Body of pancreas (tissue), 4 donors: ENCODE data around the gene STAMBP. TPM values are rescaled to one million over a fixed set of nuclear protein-coding genes. Genes with fewer than 3 reads are reported as not detected.

Source experiments
- ATAC-seq: fragments of 150-250 bp; one replicate; pipeline ENCODE4 v1.9.1; 2016
- DNase-seq, 4 donors: peaks; one replicate each; pipeline ENCODE4 v3.0.0-alpha.2; 2019
- H3K27ac ChIP-seq, 4 donors: fragments of 200-600 bp; sonication (generic); 1 replicate in 3 of 4; 2 replicates in 1 of 4; pipeline versions ENCODE4 v1.5.1 to v1.6.1; 2016 to 2019; ENCODE audit warnings: mild to moderate bottlenecking in 1 of 4, mixed read lengths in 1 of 4, moderate library complexity in 1 of 4
- H3K27me3 ChIP-seq, 2 donors: fragments of 200-600 bp; sonication (generic); one replicate each; pipeline ENCODE4 v1.6.0; 2016; ENCODE audit warnings: mild to moderate bottlenecking in 1 of 2
- H3K36me3 ChIP-seq, 2 donors: fragments of 200-600 bp; sonication (generic); replicated peaks in 1 of 2; 2 replicates each; pipeline ENCODE4 v1.5.1; 2016; ENCODE audit warnings: low read depth in 2 of 2; ENCODE audit not compliant: insufficient read depth in 1 of 2
- H3K4me1 ChIP-seq: fragments of 200-600 bp; sonication (generic); one replicate; pipeline ENCODE4 v1.6.0; 2016
- H3K4me3 ChIP-seq, 2 donors: fragments of 200-600 bp; sonication (generic); 1 replicate in 1 of 2; 2 replicates in 1 of 2; pipeline ENCODE4 v1.5.1; 2016 to 2019
- H3K9me3 ChIP-seq, 3 donors: fragments of 200-600 bp; sonication (generic); 1 replicate in 2 of 3; 2 replicates in 1 of 3; pipeline ENCODE4 v1.5.1; 2016
- CTCF ChIP-seq, 7 experiments: fragments of 450-650 bp in 4 of 7; fragments of 200-600 bp in 3 of 7; sonication (generic) in 3 of 7; IDR thresholded peaks; one replicate each; pipeline ENCODE4 v1.5.1; 2016 to 2019; ENCODE audit warnings: antibody characterized with exemption in 7 of 7
- POLR2A ChIP-seq, 3 donors: fragments of 450-650 bp; IDR thresholded peaks; one replicate each; pipeline ENCODE4 v1.6.1; 2016; ENCODE audit warnings: antibody characterized with exemption in 3 of 3, mild to moderate bottlenecking in 2 of 3
- WGBS, 2 donors: methylation state at CpG; one replicate each; pipeline ENCODE4 v1.1.5; 2017; 5-methylcytosine and 5-hydroxymethylcytosine counted together
- intact Hi-C: fragments of 100-400 bp; cut with DNase I; formaldehyde crosslinking; loops from one replicate; pipeline ENCODE4 v1.15.1; 2023
- total RNA-seq, 2 donors: library from RNA; depleted of rRNA; stranded (reverse); fragments of >200 nt; gene quantifications; one replicate each; pipeline ENCODE4 v1.1.0, GENCODE V29; 2016

Gene STAMBP
- total RNA-seq, 2 donors from 2014 or later = 9.2 to 10.4 TPM

DNA sequence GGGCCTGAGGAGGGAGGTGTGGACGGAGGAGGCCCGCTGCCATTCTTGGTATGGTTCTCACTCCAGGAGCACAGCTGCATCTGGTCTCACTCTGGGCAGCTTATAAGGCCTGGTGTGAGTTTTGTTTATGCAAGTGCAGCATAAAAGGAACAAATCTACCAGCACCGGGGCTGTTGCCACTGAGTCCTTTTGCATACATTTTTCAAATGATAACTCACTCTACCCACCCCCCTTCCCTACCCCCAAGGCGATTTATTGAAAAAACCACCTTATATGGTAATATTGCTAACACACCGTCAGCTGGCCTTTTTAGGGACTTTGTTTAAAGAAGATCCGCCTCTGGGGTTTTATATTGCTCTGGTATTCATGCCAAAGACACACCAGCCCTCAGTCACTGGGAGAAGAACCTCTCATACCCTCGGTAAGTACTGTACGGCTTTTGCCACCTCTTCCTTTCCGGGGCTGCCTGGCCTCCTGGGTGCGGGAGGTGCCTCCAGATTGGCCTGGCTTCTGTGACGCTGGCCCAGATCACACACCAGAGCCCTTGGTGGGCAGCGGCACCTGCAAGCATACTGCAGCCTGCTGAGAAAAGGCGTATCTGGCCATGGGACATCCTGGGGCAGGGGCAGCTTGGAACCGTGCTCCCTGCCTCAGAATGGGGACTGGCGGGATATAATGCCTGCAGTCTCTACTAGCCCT, 64.0 kb downstream of the STAMBP start, which contains the start of gene ACTG2:
Gene ACTG2, plus strand, starts transcription at position 378 of the 699 bp plus-strand sequence. CDS start 8,304 bp downstream, outside the sequence.
- intact Hi-C loops = no loop called here
- Histone ChIP-seq H3K27me3 (no peaks in the 10 kb centered on the region), H3K4me3 (no peak within 1 kb of the TSS), H3K27ac (no peak within 1 kb of the TSS), H3K9me3 (no peaks in the 10 kb centered on the region), H3K4me1 (no peaks in the 10 kb centered on the region), H3K36me3 (no peaks in the 10 kb centered on the region)
- TF ChIP-seq CTCF (IDR thresholded peaks at IDR 0.05) (no peak), POLR2A (IDR thresholded peaks at IDR 0.05) (no peak)
- no peak for ATAC-seq
- no peak for DNase-seq
- 69 to 71% methylated on average over 5 to 15 of the region's 15 CpGs for WGBS, 2 donors

DNA sequence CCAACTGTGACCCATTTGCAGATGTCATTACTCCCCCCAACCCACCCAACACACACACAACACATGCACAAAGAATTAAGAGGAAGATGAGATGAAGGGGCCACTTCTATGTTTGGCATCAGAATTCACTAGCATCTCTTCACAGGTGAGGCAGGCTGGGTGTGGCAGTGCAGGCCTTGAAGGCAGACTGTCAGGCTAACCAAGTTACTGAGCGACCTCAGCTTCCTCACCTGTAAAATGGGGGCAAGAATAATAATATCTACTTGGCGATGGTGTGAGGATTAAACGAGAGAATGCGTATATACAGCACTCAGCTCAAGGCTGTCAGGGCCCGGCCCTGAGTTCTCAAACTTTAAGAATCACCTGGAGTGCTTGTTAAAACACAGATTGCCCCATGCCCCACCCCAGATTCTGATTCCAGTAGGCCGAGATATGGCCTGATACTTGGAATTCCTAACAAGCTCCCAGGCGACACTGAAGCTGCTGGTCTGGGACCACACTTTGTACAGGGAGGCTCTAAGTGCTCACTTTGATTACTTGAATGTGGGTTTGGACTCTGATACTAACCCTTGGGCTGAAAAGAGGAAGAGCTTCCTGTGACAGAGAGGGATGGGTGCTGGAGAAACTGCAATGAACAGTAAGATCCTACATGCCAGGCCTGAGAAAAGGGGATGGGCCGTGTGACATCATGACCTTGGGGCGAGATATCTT, 65.2 kb downstream of the STAMBP start:
- Histone ChIP-seq H3K4me3 (no peak overlapping the region), H3K4me1 (no peaks in the 10 kb centered on the region), H3K27me3 (no peaks in the 10 kb centered on the region), H3K36me3 (no peaks in the 10 kb centered on the region), H3K27ac (no peak overlapping the region), H3K9me3 (no peaks in the 10 kb centered on the region)
- no peak for TF ChIP-seq CTCF (IDR thresholded peaks at IDR 0.05)
- TF ChIP-seq POLR2A (IDR thresholded peaks at IDR 0.05) = no peak
- 73 to 74% methylated on average over 9 of the region's 9 CpGs for WGBS, 2 donors
- no peak for ATAC-seq
- intact Hi-C loops = no loop called here
- no peak for DNase-seq

DNA sequence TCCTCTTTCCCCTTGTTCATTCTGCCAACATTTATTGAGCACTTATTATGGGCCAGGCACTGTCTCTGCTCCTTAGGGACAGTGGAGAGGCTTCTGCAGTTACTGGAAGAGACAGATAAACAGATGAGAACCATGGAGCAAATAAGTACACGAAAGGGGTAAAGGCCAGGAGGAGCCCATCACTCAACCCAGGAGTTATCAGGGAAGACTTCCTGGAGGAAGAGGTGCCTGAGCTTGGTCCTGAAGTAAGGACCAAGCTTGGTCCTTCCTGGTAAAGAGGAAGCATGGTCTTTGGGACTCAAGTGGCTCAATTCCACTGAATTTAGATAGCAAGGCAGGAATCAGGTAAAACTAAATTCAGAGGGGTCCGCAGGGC, 65.7 kb downstream of the STAMBP start:
- DNase-seq (no peak), ATAC-seq (no peak)
- Histone ChIP-seq H3K27ac (no peak overlapping the region), H3K9me3 (no peaks in the 10 kb centered on the region), H3K4me1 (no peaks in the 10 kb centered on the region), H3K4me3 (no peak overlapping the region), H3K36me3 (no peaks in the 10 kb centered on the region), H3K27me3 (no peaks in the 10 kb centered on the region)
- TF ChIP-seq POLR2A (IDR thresholded peaks at IDR 0.05) = no peak
- TF ChIP-seq CTCF (IDR thresholded peaks at IDR 0.05) = no peak
- intact Hi-C loops = no loop called here
- 84 to 94% methylated on average over 2 of the region's 2 CpGs for WGBS, 2 donors

- H3K9me3 ChIP-seq = no peaks in the 10 kb centered on the region
- H3K27ac ChIP-seq = no peak overlapping the region
- TF ChIP-seq CTCF (IDR thresholded peaks at IDR 0.05) = no peak
- TF ChIP-seq POLR2A (IDR thresholded peaks at IDR 0.05) = no peak
- 78 to 91% methylated on average over 6 of the region's 6 CpGs for WGBS, 2 donors
- H3K4me1 ChIP-seq = no peaks in the 10 kb centered on the region
- ATAC-seq (no peak), DNase-seq (no peak)
- intact Hi-C loops = no loop called here
- H3K36me3 ChIP-seq = no peaks in the 10 kb centered on the region
- no peaks in the 10 kb centered on the region for H3K27me3 ChIP-seq
- no peak overlapping the region for H3K4me3 ChIP-seq
Observed at GRCh38 chr2:73894877-73895276, 66.1 kb downstream of the STAMBP start.
